Endothelial cell (in vitro differentiated cells): ENCODE measurements around the gene CECR2. TPM values are rescaled to one million over a fixed set of nuclear protein-coding genes. Genes with fewer than 3 reads are reported as not detected.

Experiments used
- DNase-seq: peaks from one replicate; pipeline ENCODE4 v3.0.0; 2021; ENCODE audit warnings: low spot score
- H3K27ac Mint-ChIP-seq: one replicate; pipeline ENCODE4 v1.8.0; 2021; ENCODE audit warnings: mixed read lengths, inconsistent platforms; ENCODE audit not compliant: unreplicated experiment
- H3K27me3 Mint-ChIP-seq: one replicate; pipeline ENCODE4 v1.8.0; 2021; ENCODE audit warnings: mild to moderate bottlenecking, moderate library complexity, mixed read lengths, inconsistent platforms; ENCODE audit not compliant: unreplicated experiment
- H3K36me3 Mint-ChIP-seq: one replicate; pipeline ENCODE4 v1.8.0; 2021; ENCODE audit warnings: mild to moderate bottlenecking, low read depth, mixed read lengths, inconsistent platforms; ENCODE audit not compliant: unreplicated experiment
- H3K4me1 Mint-ChIP-seq: one replicate; pipeline ENCODE4 v1.8.0; 2021; ENCODE audit warnings: mild to moderate bottlenecking, mixed read lengths, inconsistent platforms; ENCODE audit not compliant: unreplicated experiment
- H3K4me3 Mint-ChIP-seq: one replicate; pipeline ENCODE4 v1.8.0; 2021; ENCODE audit warnings: mild to moderate bottlenecking, mixed read lengths, inconsistent platforms; ENCODE audit not compliant: unreplicated experiment
- H3K9me3 Mint-ChIP-seq: one replicate; pipeline ENCODE4 v1.8.0; 2021; ENCODE audit warnings: mixed read lengths, inconsistent platforms; ENCODE audit not compliant: unreplicated experiment
- total RNA-seq: library from RNA; stranded (reverse); fragmentation: NEBNext Ultra II Directional; extraction: Animal tissue kit (Norgen Biotek cat#: 25700); gene quantifications from one replicate; pipeline ENCODE4 v1.2.1, GENCODE V29; 2021; ENCODE audit not compliant: unreplicated experiment
- TF ChIP-seq, protein P1 (sequence below): fragments of 200-600 bp; sonication (generic); IDR thresholded peaks from one replicate; pipeline ENCODE4 v1.5.0; 2021; ENCODE audit warnings: antibody characterized with exemption; ENCODE audit not compliant: unreplicated experiment

CECR2 gene
- total RNA-seq, 1 donor from 2014 or later: 65.3 TPM

- peaks cover 46% of the 10 kb centered on the region for H3K4me1 Mint-ChIP-seq
- H3K36me3 Mint-ChIP-seq: peaks cover 18% of the 10 kb centered on the region
- no peaks in the 10 kb centered on the region for H3K9me3 Mint-ChIP-seq
- H3K27ac Mint-ChIP-seq: no peak overlapping the region
- TF ChIP-seq, protein P1, sequence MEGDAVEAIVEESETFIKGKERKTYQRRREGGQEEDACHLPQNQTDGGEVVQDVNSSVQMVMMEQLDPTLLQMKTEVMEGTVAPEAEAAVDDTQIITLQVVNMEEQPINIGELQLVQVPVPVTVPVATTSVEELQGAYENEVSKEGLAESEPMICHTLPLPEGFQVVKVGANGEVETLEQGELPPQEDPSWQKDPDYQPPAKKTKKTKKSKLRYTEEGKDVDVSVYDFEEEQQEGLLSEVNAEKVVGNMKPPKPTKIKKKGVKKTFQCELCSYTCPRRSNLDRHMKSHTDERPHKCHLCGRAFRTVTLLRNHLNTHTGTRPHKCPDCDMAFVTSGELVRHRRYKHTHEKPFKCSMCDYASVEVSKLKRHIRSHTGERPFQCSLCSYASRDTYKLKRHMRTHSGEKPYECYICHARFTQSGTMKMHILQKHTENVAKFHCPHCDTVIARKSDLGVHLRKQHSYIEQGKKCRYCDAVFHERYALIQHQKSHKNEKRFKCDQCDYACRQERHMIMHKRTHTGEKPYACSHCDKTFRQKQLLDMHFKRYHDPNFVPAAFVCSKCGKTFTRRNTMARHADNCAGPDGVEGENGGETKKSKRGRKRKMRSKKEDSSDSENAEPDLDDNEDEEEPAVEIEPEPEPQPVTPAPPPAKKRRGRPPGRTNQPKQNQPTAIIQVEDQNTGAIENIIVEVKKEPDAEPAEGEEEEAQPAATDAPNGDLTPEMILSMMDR: no peak
- peak overlapping the region; percentile 94 for H3K4me3 Mint-ChIP-seq
- peak; percentile 55 for DNase-seq
- peaks cover 17% of the 10 kb centered on the region for H3K27me3 Mint-ChIP-seq
Measured at GRCh38 chr22:17370026-17370765, 936 bp downstream of the CECR2 start.

DNA sequence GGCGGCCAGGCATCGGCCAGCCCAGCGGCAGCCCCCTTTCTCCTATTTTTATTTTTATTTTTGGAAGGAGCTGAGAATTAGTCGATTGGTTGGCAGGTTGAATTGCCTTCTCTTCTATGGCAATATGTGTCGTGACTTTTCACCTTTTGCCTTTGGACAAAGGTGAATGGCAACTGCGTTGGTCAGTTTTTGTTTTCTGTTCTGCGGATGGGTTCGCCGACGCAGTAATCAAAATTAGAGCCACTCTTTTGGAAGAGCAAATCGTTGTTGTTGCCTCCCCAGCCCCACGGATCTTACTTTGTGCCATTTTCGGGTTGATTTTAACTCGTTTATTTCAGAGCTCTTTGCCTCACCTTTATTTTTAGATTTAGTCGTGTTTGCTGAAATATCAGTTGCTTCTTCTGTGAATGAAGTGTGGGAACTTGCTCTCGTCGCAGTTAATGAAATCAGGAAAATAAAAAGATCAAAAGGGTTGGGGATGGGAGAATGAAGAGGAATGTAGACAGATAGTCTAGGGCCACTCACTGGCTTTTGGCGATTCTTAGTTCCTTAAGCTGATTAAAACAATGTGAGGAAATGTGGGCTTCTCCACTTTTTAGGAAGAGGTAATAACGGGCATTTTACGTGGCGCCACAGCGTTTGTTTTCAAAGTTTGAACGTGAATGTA is 1.6 kb downstream of the CECR2 start:
- Mint-ChIP-seq H3K4me3 (peak overlapping the region; percentile 94), H3K9me3 (no peaks in the 10 kb centered on the region), H3K27ac (peak overlapping the region; percentile 94), H3K27me3 (peaks cover 19% of the 10 kb centered on the region), H3K36me3 (peaks cover 18% of the 10 kb centered on the region), H3K4me1 (peaks cover 52% of the 10 kb centered on the region)
- DNase-seq: no peak
- TF ChIP-seq, protein P1: no peak

GRCh38 chr22:17371448-17371847 is 2.2 kb downstream of the CECR2 start:
- Mint-ChIP-seq H3K36me3 (peaks cover 17% of the 10 kb centered on the region), H3K27ac (peak overlapping the region; percentile 94), H3K27me3 (peaks cover 19% of the 10 kb centered on the region), H3K9me3 (no peaks in the 10 kb centered on the region), H3K4me1 (peaks cover 51% of the 10 kb centered on the region), H3K4me3 (peak overlapping the region; percentile 94)
- DNase-seq: no peak
- TF ChIP-seq, protein P1: no peak

- Mint-ChIP-seq H3K9me3 (no peaks in the 10 kb centered on the region), H3K4me1 (peaks cover 37% of the 10 kb centered on the region), H3K36me3 (peaks cover 4% of the 10 kb centered on the region), H3K27ac (no peak overlapping the region), H3K4me3 (no peak overlapping the region), H3K27me3 (peaks cover 8% of the 10 kb centered on the region)
- DNase-seq: no peak
- TF ChIP-seq, protein P1: no peak
Measured at GRCh38 chr22:17373855-17374254, 4.6 kb downstream of the CECR2 start.
